Measurements from ENCODE around the gene EDN1.

DNA sequence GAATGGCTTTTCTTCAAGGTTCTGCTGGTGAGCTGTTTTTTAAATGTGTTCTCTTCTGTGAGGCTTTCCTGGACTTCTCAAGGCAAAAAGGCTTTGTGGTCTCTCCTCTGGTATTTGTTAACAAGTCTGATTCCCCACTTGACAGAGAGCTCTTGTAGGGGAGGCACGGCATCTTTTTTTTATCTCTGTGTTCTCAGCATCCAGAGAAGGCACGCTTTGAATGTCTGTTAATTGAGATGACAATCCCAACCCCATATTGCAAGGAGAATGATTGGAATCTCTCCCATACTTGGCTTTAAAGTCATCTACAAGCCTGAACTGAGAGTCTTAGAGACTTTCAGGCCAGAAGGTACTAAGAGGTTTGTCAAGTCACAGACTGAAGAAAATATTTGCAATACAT is 22.6 kb downstream of the EDN1 start:
- TF ChIP-seq ZC3H11A (IDR thresholded peaks at IDR 0.05; ENCODE audit: low read depth, low read length) (no peak), NR3C1 (CRISPR knock-in tag; IDR thresholded peaks at IDR 0.05) (no peak), RB1 (IDR thresholded peaks at IDR 0.05; ENCODE audit: low read depth) (no peak), SRSF9 (IDR thresholded peaks at IDR 0.05; ENCODE audit: borderline replicate concordance, low read depth, low read length) (no peak), POLR2A (conservative IDR thresholded peaks at IDR 0.05) (no peak), ZNF384 (IDR thresholded peaks at IDR 0.05; ENCODE audit: low read depth, low read length) (no peak), HDAC1 (IDR thresholded peaks at IDR 0.05) (no peak)
- TF ChIP-seq, protein P1, sequence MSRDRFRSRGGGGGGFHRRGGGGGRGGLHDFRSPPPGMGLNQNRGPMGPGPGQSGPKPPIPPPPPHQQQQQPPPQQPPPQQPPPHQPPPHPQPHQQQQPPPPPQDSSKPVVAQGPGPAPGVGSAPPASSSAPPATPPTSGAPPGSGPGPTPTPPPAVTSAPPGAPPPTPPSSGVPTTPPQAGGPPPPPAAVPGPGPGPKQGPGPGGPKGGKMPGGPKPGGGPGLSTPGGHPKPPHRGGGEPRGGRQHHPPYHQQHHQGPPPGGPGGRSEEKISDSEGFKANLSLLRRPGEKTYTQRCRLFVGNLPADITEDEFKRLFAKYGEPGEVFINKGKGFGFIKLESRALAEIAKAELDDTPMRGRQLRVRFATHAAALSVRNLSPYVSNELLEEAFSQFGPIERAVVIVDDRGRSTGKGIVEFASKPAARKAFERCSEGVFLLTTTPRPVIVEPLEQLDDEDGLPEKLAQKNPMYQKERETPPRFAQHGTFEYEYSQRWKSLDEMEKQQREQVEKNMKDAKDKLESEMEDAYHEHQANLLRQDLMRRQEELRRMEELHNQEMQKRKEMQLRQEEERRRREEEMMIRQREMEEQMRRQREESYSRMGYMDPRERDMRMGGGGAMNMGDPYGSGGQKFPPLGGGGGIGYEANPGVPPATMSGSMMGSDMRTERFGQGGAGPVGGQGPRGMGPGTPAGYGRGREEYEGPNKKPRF (IDR thresholded peaks at IDR 0.05; ENCODE audit: low read depth, low read length) = no peak
- TF ChIP-seq, protein P2, sequence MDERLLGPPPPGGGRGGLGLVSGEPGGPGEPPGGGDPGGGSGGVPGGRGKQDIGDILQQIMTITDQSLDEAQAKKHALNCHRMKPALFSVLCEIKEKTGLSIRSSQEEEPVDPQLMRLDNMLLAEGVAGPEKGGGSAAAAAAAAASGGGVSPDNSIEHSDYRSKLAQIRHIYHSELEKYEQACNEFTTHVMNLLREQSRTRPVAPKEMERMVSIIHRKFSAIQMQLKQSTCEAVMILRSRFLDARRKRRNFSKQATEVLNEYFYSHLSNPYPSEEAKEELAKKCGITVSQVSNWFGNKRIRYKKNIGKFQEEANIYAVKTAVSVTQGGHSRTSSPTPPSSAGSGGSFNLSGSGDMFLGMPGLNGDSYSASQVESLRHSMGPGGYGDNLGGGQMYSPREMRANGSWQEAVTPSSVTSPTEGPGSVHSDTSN (CRISPR knock-in tag; IDR thresholded peaks at IDR 0.05; ENCODE audit: low read depth) = no peak
- TF ChIP-seq, protein P2 (tag; conservative IDR thresholded peaks at IDR 0.05; ENCODE audit: low read depth) = no peak
- TF ChIP-seq, protein P3, sequence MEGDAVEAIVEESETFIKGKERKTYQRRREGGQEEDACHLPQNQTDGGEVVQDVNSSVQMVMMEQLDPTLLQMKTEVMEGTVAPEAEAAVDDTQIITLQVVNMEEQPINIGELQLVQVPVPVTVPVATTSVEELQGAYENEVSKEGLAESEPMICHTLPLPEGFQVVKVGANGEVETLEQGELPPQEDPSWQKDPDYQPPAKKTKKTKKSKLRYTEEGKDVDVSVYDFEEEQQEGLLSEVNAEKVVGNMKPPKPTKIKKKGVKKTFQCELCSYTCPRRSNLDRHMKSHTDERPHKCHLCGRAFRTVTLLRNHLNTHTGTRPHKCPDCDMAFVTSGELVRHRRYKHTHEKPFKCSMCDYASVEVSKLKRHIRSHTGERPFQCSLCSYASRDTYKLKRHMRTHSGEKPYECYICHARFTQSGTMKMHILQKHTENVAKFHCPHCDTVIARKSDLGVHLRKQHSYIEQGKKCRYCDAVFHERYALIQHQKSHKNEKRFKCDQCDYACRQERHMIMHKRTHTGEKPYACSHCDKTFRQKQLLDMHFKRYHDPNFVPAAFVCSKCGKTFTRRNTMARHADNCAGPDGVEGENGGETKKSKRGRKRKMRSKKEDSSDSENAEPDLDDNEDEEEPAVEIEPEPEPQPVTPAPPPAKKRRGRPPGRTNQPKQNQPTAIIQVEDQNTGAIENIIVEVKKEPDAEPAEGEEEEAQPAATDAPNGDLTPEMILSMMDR (IDR thresholded peaks at IDR 0.05 in 2 of 3, conservative IDR thresholded peaks at IDR 0.05 in 1 of 3; ENCODE audit: insufficient read depth in 2 of 3, low read depth in 1 of 3, low read length in 3 of 3) = no peak
- TF ChIP-seq, protein P4, sequence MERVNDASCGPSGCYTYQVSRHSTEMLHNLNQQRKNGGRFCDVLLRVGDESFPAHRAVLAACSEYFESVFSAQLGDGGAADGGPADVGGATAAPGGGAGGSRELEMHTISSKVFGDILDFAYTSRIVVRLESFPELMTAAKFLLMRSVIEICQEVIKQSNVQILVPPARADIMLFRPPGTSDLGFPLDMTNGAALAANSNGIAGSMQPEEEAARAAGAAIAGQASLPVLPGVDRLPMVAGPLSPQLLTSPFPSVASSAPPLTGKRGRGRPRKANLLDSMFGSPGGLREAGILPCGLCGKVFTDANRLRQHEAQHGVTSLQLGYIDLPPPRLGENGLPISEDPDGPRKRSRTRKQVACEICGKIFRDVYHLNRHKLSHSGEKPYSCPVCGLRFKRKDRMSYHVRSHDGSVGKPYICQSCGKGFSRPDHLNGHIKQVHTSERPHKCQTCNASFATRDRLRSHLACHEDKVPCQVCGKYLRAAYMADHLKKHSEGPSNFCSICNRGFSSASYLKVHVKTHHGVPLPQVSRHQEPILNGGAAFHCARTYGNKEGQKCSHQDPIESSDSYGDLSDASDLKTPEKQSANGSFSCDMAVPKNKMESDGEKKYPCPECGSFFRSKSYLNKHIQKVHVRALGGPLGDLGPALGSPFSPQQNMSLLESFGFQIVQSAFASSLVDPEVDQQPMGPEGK (CRISPR knock-in tag; IDR thresholded peaks at IDR 0.05; ENCODE audit: borderline replicate concordance) = no peak
- TF ChIP-seq, protein P5, sequence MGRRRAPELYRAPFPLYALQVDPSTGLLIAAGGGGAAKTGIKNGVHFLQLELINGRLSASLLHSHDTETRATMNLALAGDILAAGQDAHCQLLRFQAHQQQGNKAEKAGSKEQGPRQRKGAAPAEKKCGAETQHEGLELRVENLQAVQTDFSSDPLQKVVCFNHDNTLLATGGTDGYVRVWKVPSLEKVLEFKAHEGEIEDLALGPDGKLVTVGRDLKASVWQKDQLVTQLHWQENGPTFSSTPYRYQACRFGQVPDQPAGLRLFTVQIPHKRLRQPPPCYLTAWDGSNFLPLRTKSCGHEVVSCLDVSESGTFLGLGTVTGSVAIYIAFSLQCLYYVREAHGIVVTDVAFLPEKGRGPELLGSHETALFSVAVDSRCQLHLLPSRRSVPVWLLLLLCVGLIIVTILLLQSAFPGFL (CRISPR knock-in tag; IDR thresholded peaks at IDR 0.05) = no peak
- TF ChIP-seq, protein P6, sequence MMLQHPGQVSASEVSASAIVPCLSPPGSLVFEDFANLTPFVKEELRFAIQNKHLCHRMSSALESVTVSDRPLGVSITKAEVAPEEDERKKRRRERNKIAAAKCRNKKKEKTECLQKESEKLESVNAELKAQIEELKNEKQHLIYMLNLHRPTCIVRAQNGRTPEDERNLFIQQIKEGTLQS (IDR thresholded peaks at IDR 0.05) = no peak
- TF ChIP-seq, protein P6 (CRISPR knock-in tag; conservative IDR thresholded peaks at IDR 0.05) = no peak
